RWPE2 (cell line): ENCODE data around the gene TWIST2.

Experiments
- ATAC-seq: fragments of 200-7000 bp; cut with Tn5 transposase; 3 replicates; pipeline ENCODE4 v1.9.1; 2021; ENCODE audit warnings: low read depth
- DNase-seq: peaks from one replicate; pipeline ENCODE4 v3.0.0-alpha.2; 2020; ENCODE audit warnings: low spot score
- H3K27ac ChIP-seq: fragments of 450-650 bp; 2 replicates; pipeline ENCODE4 v1.5.1; 2017; ENCODE audit warnings: mild to moderate bottlenecking; ENCODE audit not compliant: poor library complexity, severe bottlenecking
- H3K27me3 ChIP-seq: fragments of 250-450 bp; sonication (Bioruptor Pico); 2 replicates; pipeline ENCODE4 v1.5.1; 2021; ENCODE audit warnings: mild to moderate bottlenecking, moderate library complexity; ENCODE audit not compliant: insufficient read depth, poor library complexity, severe bottlenecking
- H3K36me3 ChIP-seq: fragments of 250-450 bp; sonication (Bioruptor Pico); 2 replicates; pipeline ENCODE4 v1.5.1; 2020; ENCODE audit warnings: low read depth, mild to moderate bottlenecking, moderate library complexity
- H3K4me1 ChIP-seq: fragments of 250-450 bp; sonication (Bioruptor Pico); 2 replicates; pipeline ENCODE4 v1.5.1; 2021; ENCODE audit warnings: mild to moderate bottlenecking, moderate library complexity; ENCODE audit not compliant: insufficient read depth, poor library complexity, severe bottlenecking
- H3K4me3 ChIP-seq: fragments of 250-450 bp; sonication (Bioruptor Pico); 2 replicates; pipeline ENCODE4 v1.5.1; 2021; ENCODE audit warnings: mild to moderate bottlenecking, moderate library complexity; ENCODE audit not compliant: severe bottlenecking
- H3K9me3 ChIP-seq: fragments of 250-450 bp; sonication (Bioruptor Pico); 2 replicates; pipeline ENCODE4 v1.5.1; 2021; ENCODE audit warnings: mild to moderate bottlenecking, moderate library complexity; ENCODE audit not compliant: severe bottlenecking
- CTCF ChIP-seq: fragments of 450-650 bp; IDR thresholded peaks from one replicate; pipeline ENCODE4 v1.5.1; 2017; ENCODE audit warnings: mild to moderate bottlenecking, moderate library complexity; ENCODE audit not compliant: poor library complexity, severe bottlenecking

TWIST2 gene

GRCh38 chr2:238928520-238929241, 80.8 kb downstream of the TWIST2 start:
- DNase-seq = peak; percentile 40
- Histone ChIP-seq H3K9me3 (no peaks in the 10 kb centered on the region), H3K27ac (no peak overlapping the region), H3K27me3 (no peaks in the 10 kb centered on the region), H3K36me3 (no peaks in the 10 kb centered on the region), H3K4me1 (no peaks in the 10 kb centered on the region), H3K4me3 (no peak overlapping the region)
- no peak for ATAC-seq
- no peak for TF ChIP-seq CTCF

- no peaks in the 10 kb centered on the region for H3K27me3 ChIP-seq
- H3K9me3 ChIP-seq = no peaks in the 10 kb centered on the region
- no peak for DNase-seq
- no peak overlapping the region for H3K4me3 ChIP-seq
- ATAC-seq = no peak
- no peaks in the 10 kb centered on the region for H3K36me3 ChIP-seq
- H3K27ac ChIP-seq = no peak overlapping the region
- H3K4me1 ChIP-seq = no peaks in the 10 kb centered on the region
- TF ChIP-seq CTCF = no peak
Observed at GRCh38 chr2:238929242-238930081, 81.6 kb downstream of the TWIST2 start.

- no peak for ATAC-seq
Observed at GRCh38 chr2:238930216-238930615, 82.3 kb downstream of the TWIST2 start.

GRCh38 chr2:238936162-238937052, 88.5 kb downstream of the TWIST2 start:
- Histone ChIP-seq H3K4me1 (no peaks in the 10 kb centered on the region), H3K9me3 (no peaks in the 10 kb centered on the region), H3K27ac (no peak overlapping the region), H3K27me3 (no peaks in the 10 kb centered on the region), H3K36me3 (no peaks in the 10 kb centered on the region), H3K4me3 (no peak overlapping the region)
- DNase-seq = no peak
- ATAC-seq = no peak
- TF ChIP-seq CTCF = no peak

More at GRCh38 chr2:238930216-238930615, 82.3 kb downstream of the TWIST2 start:
- no peak overlapping the region for H3K27ac ChIP-seq
- no peaks in the 10 kb centered on the region for H3K27me3 ChIP-seq
- DNase-seq = no peak
- no peak for TF ChIP-seq CTCF
- H3K9me3 ChIP-seq = no peaks in the 10 kb centered on the region
- H3K4me1 ChIP-seq = no peaks in the 10 kb centered on the region
- no peaks in the 10 kb centered on the region for H3K36me3 ChIP-seq
- H3K4me3 ChIP-seq = no peak overlapping the region
